Measurements from ENCODE around the gene EXO5. TPM values are rescaled to one million over a fixed set of nuclear protein-coding genes. Genes with fewer than 3 reads are reported as not detected.

The EXO5 gene, protein sequence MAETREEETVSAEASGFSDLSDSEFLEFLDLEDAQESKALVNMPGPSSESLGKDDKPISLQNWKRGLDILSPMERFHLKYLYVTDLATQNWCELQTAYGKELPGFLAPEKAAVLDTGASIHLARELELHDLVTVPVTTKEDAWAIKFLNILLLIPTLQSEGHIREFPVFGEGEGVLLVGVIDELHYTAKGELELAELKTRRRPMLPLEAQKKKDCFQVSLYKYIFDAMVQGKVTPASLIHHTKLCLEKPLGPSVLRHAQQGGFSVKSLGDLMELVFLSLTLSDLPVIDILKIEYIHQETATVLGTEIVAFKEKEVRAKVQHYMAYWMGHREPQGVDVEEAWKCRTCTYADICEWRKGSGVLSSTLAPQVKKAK
- 1 to 10 TPM in 3 of 4 donors, under 1 TPM in 1; 0.95 to 3.1 (median 1.7) TPM for total RNA-seq

DNA sequence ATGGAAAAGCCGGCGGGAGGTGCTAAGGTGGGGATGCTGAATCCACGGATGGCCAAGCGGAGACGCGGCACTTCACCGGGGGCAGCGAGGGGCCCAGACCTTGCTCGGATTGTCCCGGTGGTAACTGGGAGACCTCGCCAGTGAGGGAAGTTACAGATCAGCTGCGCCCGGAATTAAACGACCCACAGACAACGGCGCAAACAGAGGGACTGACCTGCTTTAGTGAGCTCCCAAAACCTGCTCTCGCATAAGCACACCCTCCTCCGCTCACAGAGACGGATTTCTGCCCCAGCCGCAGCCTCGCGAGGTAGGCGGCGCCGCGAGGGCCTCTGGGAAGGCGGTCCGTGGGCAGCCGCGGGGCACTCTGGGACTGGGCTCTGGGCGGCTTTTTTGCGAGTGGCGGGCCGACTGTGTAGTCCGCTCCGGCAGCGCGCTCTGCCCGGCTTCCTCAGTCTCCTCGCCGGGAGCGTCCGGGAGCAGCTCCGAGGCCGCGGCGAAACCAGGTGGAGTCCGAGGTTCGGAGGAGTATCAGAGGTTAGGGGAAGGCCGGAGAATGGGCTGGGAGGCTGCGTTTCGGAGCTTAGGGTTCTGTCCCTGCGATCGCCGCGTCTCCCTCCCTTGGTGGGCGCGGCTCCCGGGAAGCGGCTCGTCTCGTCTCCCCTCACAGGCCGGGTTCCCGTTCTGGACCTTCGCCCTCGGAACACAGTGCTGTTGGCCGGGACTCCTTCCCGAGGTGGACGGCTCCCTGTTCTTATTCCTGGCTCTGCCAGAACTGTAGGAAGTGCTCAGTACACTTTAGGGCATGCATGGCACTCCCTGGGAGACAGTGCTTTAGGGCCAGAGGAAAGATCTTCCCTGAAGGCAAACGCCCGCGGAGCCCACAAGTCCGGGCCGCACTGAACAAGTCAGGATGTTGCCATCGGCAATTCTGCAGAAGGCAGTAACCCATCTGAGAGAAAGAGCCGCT, at the start of gene EXO5:
EXO5 (plus strand) TSS at position 393 of the 967 bp plus-strand sequence. CDS start 5,778 bp downstream, outside the sequence.
- Histone ChIP-seq H3K4me1 (peaks cover 5 to 9% of the 10 kb centered on the region in 2 donors), H3K4me3 (peak within 1 kb of the TSS; percentile 79 to 89 (median 82)), H3K9me3 (no peaks in the 10 kb centered on the region), H3K36me3 (no peaks in the 10 kb centered on the region), H3K27ac (peak within 1 kb of the TSS; percentile 74 to 79 (median 76)), H3K27me3 (no peaks in the 10 kb centered on the region)
- DNase-seq (peak; percentile 47 to 60), ATAC-seq (peak; percentile 93)
- in situ Hi-C loops (cut with MboI; ENCODE audit: low sequenced_read_pairs in 4 of 4) (no loop called here), intact Hi-C loops (cut with DNase I; ENCODE audit: low total_unique reads) (loop anchor here (1.0 kb wide), 1 partner anchor 58 kb away; the partner anchor contains the start of gene ZFP69B)
- TF ChIP-seq, protein P1, sequence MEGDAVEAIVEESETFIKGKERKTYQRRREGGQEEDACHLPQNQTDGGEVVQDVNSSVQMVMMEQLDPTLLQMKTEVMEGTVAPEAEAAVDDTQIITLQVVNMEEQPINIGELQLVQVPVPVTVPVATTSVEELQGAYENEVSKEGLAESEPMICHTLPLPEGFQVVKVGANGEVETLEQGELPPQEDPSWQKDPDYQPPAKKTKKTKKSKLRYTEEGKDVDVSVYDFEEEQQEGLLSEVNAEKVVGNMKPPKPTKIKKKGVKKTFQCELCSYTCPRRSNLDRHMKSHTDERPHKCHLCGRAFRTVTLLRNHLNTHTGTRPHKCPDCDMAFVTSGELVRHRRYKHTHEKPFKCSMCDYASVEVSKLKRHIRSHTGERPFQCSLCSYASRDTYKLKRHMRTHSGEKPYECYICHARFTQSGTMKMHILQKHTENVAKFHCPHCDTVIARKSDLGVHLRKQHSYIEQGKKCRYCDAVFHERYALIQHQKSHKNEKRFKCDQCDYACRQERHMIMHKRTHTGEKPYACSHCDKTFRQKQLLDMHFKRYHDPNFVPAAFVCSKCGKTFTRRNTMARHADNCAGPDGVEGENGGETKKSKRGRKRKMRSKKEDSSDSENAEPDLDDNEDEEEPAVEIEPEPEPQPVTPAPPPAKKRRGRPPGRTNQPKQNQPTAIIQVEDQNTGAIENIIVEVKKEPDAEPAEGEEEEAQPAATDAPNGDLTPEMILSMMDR (IDR thresholded peaks at IDR 0.05 in 4 of 5, conservative IDR thresholded peaks at IDR 0.05 in 1 of 5), result no peak
- TF ChIP-seq POLR2A (IDR thresholded peaks at IDR 0.05), result no peak

DNA sequence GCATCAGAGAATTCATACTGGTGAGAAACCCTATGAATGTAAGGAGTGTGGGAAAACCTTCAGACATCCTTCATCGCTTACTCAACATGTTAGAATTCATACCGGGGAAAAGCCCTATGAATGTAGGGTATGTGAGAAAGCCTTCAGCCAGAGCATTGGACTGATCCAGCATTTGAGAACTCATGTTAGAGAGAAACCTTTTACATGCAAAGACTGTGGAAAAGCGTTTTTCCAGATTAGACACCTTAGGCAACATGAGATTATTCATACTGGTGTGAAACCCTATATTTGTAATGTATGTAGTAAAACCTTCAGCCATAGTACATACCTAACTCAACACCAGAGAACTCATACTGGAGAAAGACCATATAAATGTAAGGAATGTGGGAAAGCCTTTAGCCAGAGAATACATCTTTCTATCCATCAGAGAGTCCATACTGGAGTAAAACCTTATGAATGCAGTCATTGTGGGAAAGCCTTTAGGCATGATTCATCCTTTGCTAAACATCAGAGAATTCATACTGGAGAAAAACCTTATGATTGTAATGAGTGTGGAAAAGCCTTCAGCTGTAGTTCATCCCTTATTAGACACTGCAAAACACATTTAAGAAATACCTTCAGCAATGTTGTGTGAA, 45.5 kb upstream of the EXO5 start:
- intact Hi-C loops (cut with DNase I; ENCODE audit: low total_unique reads) (no loop called here), in situ Hi-C loops (cut with MboI; ENCODE audit: low sequenced_read_pairs in 4 of 4) (no loop called here)
- H3K27ac ChIP-seq, result no peak overlapping the region
- H3K4me1 ChIP-seq, result no peaks in the 10 kb centered on the region
- no peaks in the 10 kb centered on the region for H3K27me3 ChIP-seq
- peaks cover 0 to 24% of the 10 kb centered on the region in 2 donors for H3K36me3 ChIP-seq
- DNase-seq, result no peak
- no peak for ATAC-seq
- peak overlapping the region in 1 of 4 donors; percentile 31 for H3K4me3 ChIP-seq
- TF ChIP-seq POLR2A (IDR thresholded peaks at IDR 0.05), result no peak
- TF ChIP-seq, protein P1 (IDR thresholded peaks at IDR 0.05 in 4 of 5, conservative IDR thresholded peaks at IDR 0.05 in 1 of 5), result no peak
- H3K9me3 ChIP-seq, result peaks cover 4 to 64% (median 8%) of the 10 kb centered on the region in 3 donors

GRCh38 chr1:40469327-40469726, 39.2 kb upstream of the EXO5 start:
- Histone ChIP-seq H3K9me3 (peaks cover 0 to 42% (median 3%) of the 10 kb centered on the region in 3 donors), H3K4me1 (no peaks in the 10 kb centered on the region), H3K36me3 (no peaks in the 10 kb centered on the region), H3K4me3 (no peak overlapping the region), H3K27ac (no peak overlapping the region), H3K27me3 (peaks cover 0 to under 1% (median 0%) of the 10 kb centered on the region in 3 donors)
- ATAC-seq (no peak), DNase-seq (no peak)
- TF ChIP-seq, protein P1 (IDR thresholded peaks at IDR 0.05 in 4 of 5, conservative IDR thresholded peaks at IDR 0.05 in 1 of 5), result no peak
- TF ChIP-seq POLR2A (IDR thresholded peaks at IDR 0.05), result no peak
- in situ Hi-C loops (cut with MboI; ENCODE audit: low sequenced_read_pairs in 4 of 4), result no loop called here
- intact Hi-C loops (cut with DNase I; ENCODE audit: low total_unique reads), result no loop called here

GRCh38 chr1:40475268-40475667, 33.3 kb upstream of the EXO5 start:
- ATAC-seq, result no peak
- Histone ChIP-seq H3K27ac (no peak overlapping the region), H3K4me1 (peaks cover 4 to 8% of the 10 kb centered on the region in 2 donors), H3K4me3 (peak overlapping the region in 1 of 4 donors; percentile 1), H3K27me3 (peaks cover 0 to 18% (median 3%) of the 10 kb centered on the region in 3 donors), H3K9me3 (peaks cover 0 to 18% (median 0%) of the 10 kb centered on the region in 3 donors), H3K36me3 (no peaks in the 10 kb centered on the region)
- DNase-seq, result no peak
- in situ Hi-C loops (cut with MboI; ENCODE audit: low sequenced_read_pairs in 4 of 4) (no loop called here), intact Hi-C loops (cut with DNase I; ENCODE audit: low total_unique reads) (no loop called here)
- TF ChIP-seq, protein P1 (IDR thresholded peaks at IDR 0.05 in 4 of 5, conservative IDR thresholded peaks at IDR 0.05 in 1 of 5), result no peak
- no peak for TF ChIP-seq POLR2A (IDR thresholded peaks at IDR 0.05)

Measured in gastrocnemius medialis (tissue), 4 donors.